HepG2 (cell line): Measurements from ENCODE around the gene IL17RB. TPM values are rescaled to one million over a fixed set of nuclear protein-coding genes. Genes with fewer than 3 reads are reported as not detected.

ENCODE experiments used
- HDAC2 ChIP-seq: sonication (generic); formaldehyde crosslinking; IDR thresholded peaks from 2 replicates; pipeline ENCODE4 v1.4.0; 2020; ENCODE audit warnings: missing genetic modification reagents
- NFKBIZ ChIP-seq: IDR thresholded peaks from 2 replicates; pipeline ENCODE4 v1.6.1; 2018; ENCODE audit warnings: missing genetic modification reagents, missing compliant biosample characterization
- NPAS2 ChIP-seq: sonication (generic); formaldehyde crosslinking; IDR thresholded peaks from 2 replicates; pipeline ENCODE4 v1.8.0; 2022; ENCODE audit warnings: mild to moderate bottlenecking, missing genetic modification reagents, borderline replicate concordance
- TEAD2 ChIP-seq: sonication (generic); formaldehyde crosslinking; IDR thresholded peaks from 2 replicates; pipeline ENCODE4 v1.9.0; 2021; ENCODE audit warnings: missing genetic modification reagents
- TGIF2 ChIP-seq: IDR thresholded peaks from 2 replicates; pipeline ENCODE4 v1.6.1; 2016; ENCODE audit warnings: control low read depth, missing compliant biosample characterization
- THAP11 ChIP-seq: IDR thresholded peaks from 2 replicates; pipeline ENCODE4 v1.6.1; 2016; ENCODE audit warnings: missing biosample characterization, missing genetic modification reagents
- ZFX ChIP-seq: sonication (generic); formaldehyde crosslinking; IDR thresholded peaks from 2 replicates; pipeline ENCODE4 v1.4.0; 2020; ENCODE audit warnings: mild to moderate bottlenecking, low read depth, missing genetic modification reagents, moderate library complexity
- ZNF678 ChIP-seq: sonication (generic); formaldehyde crosslinking; IDR thresholded peaks from 2 replicates; pipeline ENCODE4 v1.4.0; 2020; ENCODE audit warnings: mild to moderate bottlenecking, missing genetic modification reagents
- ZNF891 ChIP-seq: sonication (generic); formaldehyde crosslinking; IDR thresholded peaks from 2 replicates; pipeline ENCODE4 v1.5.0; 2020; ENCODE audit warnings: mild to moderate bottlenecking, missing genetic modification reagents
- polyA plus RNA-seq, 8 experiments: library from polyadenylated mRNA; depleted of rRNA in 3 of 8; stranded (reverse) in 7 of 8; unstranded in 1 of 8; fragments of >200 nt; fragmentation: Illumina TruSeq in 4 of 8; extraction: Trizol in 4 of 8; gene quantifications; 2 replicates each; pipeline versions ENCODE4 v1.2.1 to v1.2.3, GENCODE V29; 2011 to 2016; ENCODE audit warnings: low read depth in 4 of 8, missing spikeins in 1 of 8, mixed read lengths in 1 of 8; ENCODE audit not compliant: insufficient read depth in 1 of 8
- total RNA-seq, 5 experiments: library from RNA; depleted of rRNA; stranded (reverse); fragments of >200 nt; fragmentation: Illumina TruSeq; extraction: Trizol; gene quantifications; 2 replicates each; pipeline ENCODE4 v1.2.3, GENCODE V29; 2016; ENCODE audit warnings: low read depth in 1 of 5
- TF ChIP-seq, protein P1 (sequence below): sonication (generic); formaldehyde crosslinking; IDR thresholded peaks from 2 replicates; pipeline ENCODE4 v1.4.0; 2020; ENCODE audit warnings: missing genetic modification reagents, borderline replicate concordance
- TF ChIP-seq, protein P2 (sequence below): sonication (generic); formaldehyde crosslinking; IDR thresholded peaks from 2 replicates; pipeline ENCODE4 v1.5.0; 2020; ENCODE audit warnings: mild to moderate bottlenecking, missing genetic modification reagents
- TF ChIP-seq, protein P3 (sequence below): IDR thresholded peaks from 2 replicates; pipeline ENCODE4 v1.6.1; 2012; ENCODE audit warnings: low read length, improper control_type of control experiment
- TF ChIP-seq, protein P4 (sequence below): sonication (generic); formaldehyde crosslinking; IDR thresholded peaks from 2 replicates; pipeline ENCODE4 v1.5.0; 2020; ENCODE audit warnings: mild to moderate bottlenecking, missing genetic modification reagents, borderline replicate concordance
- TF ChIP-seq, protein P5 (sequence below): IDR thresholded peaks from 2 replicates; pipeline ENCODE4 v1.6.1; 2016; ENCODE audit warnings: missing genetic modification reagents, missing compliant biosample characterization

IL17RB gene
- total and polyA plus RNA-seq, 2 of the 13 experiments (the other 11 are each of a cell fraction or from before 2014, with no cell fraction given), result 130 to 190 TPM

DNA sequence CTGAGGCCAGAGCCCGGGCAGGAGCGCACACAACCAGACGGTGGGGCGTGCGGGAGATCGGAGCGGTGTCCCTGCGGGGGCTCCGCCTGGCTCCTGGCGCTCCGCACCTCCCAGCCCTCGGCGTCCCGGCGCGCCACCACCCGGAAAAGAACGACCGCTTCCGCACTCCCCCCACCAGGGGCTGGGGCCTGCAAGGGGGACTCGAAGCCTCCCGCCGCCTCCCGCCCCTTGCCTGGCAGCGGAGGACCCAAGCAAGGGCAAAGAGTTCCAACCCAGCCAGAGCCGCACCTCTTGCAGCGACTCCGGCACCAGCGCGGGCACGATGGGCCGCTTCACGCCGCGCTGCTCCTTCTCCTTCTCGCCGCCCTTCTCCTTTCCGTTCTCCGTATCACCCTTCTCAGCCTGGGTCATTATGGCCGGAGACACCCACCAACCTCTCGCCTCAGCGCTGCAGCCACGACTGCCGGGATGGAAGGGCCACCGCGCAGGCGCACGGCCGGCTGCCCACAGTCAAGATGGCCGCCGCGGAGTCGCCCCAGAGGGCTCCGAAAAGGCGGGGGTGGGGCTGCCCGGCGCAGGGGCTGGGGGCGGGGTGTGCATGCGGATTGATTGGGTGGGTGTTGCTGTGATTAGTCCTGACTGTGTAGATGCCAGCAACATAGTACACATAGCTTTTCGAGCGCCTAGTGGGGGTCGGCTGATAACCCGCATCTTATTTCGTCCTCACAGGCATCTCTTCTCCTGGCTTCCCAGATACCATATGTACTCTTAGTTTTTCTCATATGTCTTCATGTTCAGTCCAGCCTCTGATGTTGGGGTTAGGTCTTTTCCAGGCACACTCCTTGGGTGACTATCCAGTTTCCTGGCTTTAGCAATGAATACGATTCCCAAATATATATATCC lies 35.6 kb downstream of the IL17RB start, which contains the start of gene ACTR8 (continued):
- TF ChIP-seq, protein P1, sequence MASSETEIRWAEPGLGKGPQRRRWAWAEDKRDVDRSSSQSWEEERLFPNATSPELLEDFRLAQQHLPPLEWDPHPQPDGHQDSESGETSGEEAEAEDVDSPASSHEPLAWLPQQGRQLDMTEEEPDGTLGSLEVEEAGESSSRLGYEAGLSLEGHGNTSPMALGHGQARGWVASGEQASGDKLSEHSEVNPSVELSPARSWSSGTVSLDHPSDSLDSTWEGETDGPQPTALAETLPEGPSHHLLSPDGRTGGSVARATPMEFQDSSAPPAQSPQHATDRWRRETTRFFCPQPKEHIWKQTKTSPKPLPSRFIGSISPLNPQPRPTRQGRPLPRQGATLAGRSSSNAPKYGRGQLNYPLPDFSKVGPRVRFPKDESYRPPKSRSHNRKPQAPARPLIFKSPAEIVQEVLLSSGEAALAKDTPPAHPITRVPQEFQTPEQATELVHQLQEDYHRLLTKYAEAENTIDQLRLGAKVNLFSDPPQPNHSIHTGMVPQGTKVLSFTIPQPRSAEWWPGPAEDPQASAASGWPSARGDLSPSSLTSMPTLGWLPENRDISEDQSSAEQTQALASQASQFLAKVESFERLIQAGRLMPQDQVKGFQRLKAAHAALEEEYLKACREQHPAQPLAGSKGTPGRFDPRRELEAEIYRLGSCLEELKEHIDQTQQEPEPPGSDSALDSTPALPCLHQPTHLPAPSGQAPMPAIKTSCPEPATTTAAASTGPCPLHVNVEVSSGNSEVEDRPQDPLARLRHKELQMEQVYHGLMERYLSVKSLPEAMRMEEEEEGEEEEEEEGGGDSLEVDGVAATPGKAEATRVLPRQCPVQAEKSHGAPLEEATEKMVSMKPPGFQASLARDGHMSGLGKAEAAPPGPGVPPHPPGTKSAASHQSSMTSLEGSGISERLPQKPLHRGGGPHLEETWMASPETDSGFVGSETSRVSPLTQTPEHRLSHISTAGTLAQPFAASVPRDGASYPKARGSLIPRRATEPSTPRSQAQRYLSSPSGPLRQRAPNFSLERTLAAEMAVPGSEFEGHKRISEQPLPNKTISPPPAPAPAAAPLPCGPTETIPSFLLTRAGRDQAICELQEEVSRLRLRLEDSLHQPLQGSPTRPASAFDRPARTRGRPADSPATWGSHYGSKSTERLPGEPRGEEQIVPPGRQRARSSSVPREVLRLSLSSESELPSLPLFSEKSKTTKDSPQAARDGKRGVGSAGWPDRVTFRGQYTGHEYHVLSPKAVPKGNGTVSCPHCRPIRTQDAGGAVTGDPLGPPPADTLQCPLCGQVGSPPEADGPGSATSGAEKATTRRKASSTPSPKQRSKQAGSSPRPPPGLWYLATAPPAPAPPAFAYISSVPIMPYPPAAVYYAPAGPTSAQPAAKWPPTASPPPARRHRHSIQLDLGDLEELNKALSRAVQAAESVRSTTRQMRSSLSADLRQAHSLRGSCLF, result no peak
- TF ChIP-seq, protein P2, sequence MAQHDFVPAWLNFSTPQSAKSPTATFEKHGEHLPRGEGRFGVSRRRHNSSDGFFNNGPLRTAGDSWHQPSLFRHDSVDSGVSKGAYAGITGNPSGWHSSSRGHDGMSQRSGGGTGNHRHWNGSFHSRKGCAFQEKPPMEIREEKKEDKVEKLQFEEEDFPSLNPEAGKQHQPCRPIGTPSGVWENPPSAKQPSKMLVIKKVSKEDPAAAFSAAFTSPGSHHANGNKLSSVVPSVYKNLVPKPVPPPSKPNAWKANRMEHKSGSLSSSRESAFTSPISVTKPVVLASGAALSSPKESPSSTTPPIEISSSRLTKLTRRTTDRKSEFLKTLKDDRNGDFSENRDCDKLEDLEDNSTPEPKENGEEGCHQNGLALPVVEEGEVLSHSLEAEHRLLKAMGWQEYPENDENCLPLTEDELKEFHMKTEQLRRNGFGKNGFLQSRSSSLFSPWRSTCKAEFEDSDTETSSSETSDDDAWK, result no peak
- TF ChIP-seq, protein P3, sequence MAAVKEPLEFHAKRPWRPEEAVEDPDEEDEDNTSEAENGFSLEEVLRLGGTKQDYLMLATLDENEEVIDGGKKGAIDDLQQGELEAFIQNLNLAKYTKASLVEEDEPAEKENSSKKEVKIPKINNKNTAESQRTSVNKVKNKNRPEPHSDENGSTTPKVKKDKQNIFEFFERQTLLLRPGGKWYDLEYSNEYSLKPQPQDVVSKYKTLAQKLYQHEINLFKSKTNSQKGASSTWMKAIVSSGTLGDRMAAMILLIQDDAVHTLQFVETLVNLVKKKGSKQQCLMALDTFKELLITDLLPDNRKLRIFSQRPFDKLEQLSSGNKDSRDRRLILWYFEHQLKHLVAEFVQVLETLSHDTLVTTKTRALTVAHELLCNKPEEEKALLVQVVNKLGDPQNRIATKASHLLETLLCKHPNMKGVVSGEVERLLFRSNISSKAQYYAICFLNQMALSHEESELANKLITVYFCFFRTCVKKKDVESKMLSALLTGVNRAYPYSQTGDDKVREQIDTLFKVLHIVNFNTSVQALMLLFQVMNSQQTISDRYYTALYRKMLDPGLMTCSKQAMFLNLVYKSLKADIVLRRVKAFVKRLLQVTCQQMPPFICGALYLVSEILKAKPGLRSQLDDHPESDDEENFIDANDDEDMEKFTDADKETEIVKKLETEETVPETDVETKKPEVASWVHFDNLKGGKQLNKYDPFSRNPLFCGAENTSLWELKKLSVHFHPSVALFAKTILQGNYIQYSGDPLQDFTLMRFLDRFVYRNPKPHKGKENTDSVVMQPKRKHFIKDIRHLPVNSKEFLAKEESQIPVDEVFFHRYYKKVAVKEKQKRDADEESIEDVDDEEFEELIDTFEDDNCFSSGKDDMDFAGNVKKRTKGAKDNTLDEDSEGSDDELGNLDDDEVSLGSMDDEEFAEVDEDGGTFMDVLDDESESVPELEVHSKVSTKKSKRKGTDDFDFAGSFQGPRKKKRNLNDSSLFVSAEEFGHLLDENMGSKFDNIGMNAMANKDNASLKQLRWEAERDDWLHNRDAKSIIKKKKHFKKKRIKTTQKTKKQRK, result no peak
- peak; percentile 82 for TF ChIP-seq NFKBIZ (CRISPR knock-in tag)
- TF ChIP-seq TGIF2 (CRISPR knock-in tag), result no peak; the same call in none of the 2 replicates
- TF ChIP-seq ZNF891 (CRISPR knock-in tag), result peak; percentile 48; the same call in 1 of the 2 replicates
- 0 out of 2 replicates have a peak, but pooled peaks have one; percentile 45 for TF ChIP-seq HDAC2 (CRISPR knock-in tag)
- peak; percentile 66; the same call in 1 of the 2 replicates for TF ChIP-seq ZNF678 (CRISPR knock-in tag)
- peak; percentile 8; the same call in 1 of the 2 replicates for TF ChIP-seq NPAS2
- TF ChIP-seq TEAD2, result no peak
- TF ChIP-seq, protein P4, sequence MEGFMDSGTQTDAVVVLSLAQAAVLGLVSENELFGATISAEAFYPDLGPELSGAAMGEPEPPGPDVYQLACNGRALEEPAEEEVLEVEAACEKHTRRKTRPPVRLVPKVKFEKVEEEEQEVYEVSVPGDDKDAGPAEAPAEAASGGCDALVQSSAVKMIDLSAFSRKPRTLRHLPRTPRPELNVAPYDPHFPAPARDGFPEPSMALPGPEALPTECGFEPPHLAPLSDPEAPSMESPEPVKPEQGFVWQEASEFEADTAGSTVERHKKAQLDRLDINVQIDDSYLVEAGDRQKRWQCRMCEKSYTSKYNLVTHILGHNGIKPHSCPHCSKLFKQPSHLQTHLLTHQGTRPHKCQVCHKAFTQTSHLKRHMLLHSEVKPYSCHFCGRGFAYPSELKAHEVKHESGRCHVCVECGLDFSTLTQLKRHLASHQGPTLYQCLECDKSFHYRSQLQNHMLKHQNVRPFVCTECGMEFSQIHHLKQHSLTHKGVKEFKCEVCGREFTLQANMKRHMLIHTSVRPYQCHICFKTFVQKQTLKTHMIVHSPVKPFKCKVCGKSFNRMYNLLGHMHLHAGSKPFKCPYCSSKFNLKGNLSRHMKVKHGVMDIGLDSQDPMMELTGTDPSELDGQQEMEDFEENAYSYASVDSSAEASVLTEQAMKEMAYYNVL, result peak; percentile 85
- peak; percentile 97 for TF ChIP-seq ZFX (CRISPR knock-in tag)
- TF ChIP-seq, protein P5, sequence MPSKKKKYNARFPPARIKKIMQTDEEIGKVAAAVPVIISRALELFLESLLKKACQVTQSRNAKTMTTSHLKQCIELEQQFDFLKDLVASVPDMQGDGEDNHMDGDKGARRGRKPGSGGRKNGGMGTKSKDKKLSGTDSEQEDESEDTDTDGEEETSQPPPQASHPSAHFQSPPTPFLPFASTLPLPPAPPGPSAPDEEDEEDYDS (CRISPR knock-in tag), result no peak; the same call in 1 of the 2 replicates
- peak; percentile 84 for TF ChIP-seq THAP11 (CRISPR knock-in tag)
